ENCODE measurements around the gene CBLB.

DNA sequence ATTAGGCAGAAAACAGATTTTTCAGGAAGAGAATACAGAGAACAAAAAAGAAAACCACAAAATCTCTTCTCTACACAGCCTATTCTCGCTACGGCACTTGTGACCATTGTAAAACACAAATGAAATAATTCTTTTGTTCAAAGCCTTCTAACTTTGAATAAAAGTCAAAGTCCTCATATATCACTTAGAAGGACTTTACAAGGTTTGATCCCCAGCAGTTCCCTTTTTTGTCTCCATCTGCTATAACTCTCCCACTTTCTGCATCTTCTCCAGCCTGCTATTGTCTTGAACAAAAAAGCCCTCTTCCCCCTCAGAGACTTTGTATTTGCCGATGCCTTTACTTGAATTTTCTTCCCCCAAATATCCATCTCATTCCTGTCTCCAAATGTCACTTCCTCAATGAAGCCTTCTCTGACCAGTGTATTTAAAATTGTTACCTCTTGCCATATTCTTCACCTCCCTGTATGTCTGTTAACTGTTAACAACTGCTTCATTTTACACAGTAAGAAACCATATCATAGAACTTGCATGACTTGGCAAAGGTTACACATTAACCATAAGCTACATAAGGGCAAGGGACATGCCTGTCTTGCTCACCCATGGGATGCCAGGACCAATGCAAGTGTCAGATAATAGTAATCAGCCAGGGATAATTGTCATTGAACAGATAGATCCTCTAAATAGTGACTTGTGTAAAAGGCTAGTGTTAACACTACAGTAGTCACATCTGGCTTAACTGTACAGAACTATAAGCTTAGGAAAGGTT is 122.4 kb downstream of the CBLB start:
- TF ChIP-seq, protein P1, sequence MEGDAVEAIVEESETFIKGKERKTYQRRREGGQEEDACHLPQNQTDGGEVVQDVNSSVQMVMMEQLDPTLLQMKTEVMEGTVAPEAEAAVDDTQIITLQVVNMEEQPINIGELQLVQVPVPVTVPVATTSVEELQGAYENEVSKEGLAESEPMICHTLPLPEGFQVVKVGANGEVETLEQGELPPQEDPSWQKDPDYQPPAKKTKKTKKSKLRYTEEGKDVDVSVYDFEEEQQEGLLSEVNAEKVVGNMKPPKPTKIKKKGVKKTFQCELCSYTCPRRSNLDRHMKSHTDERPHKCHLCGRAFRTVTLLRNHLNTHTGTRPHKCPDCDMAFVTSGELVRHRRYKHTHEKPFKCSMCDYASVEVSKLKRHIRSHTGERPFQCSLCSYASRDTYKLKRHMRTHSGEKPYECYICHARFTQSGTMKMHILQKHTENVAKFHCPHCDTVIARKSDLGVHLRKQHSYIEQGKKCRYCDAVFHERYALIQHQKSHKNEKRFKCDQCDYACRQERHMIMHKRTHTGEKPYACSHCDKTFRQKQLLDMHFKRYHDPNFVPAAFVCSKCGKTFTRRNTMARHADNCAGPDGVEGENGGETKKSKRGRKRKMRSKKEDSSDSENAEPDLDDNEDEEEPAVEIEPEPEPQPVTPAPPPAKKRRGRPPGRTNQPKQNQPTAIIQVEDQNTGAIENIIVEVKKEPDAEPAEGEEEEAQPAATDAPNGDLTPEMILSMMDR (IDR thresholded peaks at IDR 0.05): no peak
- TF ChIP-seq POLR2AphosphoS5 (IDR thresholded peaks at IDR 0.05): no peak

All from prostate gland (tissue), 2 donors.